ENCODE results near the gene PFKFB2. TPM values are rescaled to one million over a fixed set of nuclear protein-coding genes. Genes with fewer than 3 reads are reported as not detected.

PFKFB2 gene
- 1 to 10 TPM; 5.6 to 6.1 TPM for total RNA-seq

DNA sequence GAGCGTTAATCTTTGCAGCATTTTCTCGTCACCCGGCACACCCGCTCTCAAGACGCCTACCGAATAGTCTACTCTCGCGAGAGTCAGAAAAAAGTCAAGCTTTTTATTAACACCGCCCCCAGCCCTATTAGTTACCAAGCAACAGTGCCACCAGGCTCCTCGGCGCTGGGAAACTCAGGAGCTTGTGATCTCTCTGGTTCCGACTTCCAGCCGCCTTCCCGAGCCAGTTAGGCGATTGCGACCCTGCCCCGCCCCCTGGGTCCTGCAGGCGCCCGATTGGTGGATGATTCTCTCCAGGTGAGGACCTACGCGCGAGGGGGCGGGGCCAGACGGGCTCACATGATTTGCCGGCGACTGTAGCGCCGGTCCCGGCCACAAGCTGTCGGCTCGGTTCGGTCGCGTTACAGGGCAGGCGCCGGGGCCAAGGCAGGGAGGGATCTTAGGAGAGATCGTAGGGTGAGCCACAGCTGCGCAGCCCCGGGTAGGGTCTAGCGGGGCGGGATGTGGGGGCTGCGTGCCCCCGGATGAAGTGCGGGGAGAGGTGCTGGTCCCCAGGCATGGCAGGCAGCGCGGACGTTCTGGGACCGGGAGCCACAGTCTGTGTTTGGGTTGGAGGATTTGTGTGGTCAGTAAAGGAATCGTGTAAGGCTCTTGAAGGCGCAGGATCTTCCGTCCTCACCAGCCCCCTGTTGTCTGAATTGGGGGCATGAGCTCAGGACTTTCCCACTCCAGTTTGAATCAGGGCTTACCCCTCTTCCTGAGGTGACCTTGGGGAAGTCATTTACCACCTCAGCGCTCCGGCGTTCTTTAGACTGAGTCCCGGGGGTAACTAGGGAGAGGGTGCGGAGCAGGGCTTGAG, at the start of gene PFKFB2:
Gene PFKFB2, plus strand, starts transcription at position 365 of the 859 bp plus-strand sequence. CDS start 1,443 bp downstream, outside the sequence.
- peak within 1 kb of the TSS; percentile 81 to 94 for H3K27ac ChIP-seq
- intact Hi-C loops (cut with DNase I), result no loop called here
- DNase-seq (ENCODE audit: low spot score), result peak; percentile 100
- TF ChIP-seq CTCF (IDR thresholded peaks at IDR 0.05) (peak in 2 of 4 experiments; percentile 65), POLR2A (IDR thresholded peaks at IDR 0.05) (peak; percentile 93), POLR2AphosphoS5 (IDR thresholded peaks at IDR 0.05) (peak; percentile 96)
- H3K27me3 ChIP-seq (replicated peaks; ENCODE audit: insufficient read depth), result no peaks in the 10 kb centered on the region
- H3K4me1 ChIP-seq (replicated peaks), result no peaks in the 10 kb centered on the region
- H3K4me3 ChIP-seq, result peak within 1 kb of the TSS; percentile 41 to 66
- H3K36me3 ChIP-seq, result no peaks in the 10 kb centered on the region
- 3% methylated on average over 51 of the region's 56 CpGs for WGBS
- H3K9me3 ChIP-seq, result no peaks in the 10 kb centered on the region

GRCh38 chr1:207004931-207005830, 47.9 kb upstream of the PFKFB2 start:
- peaks cover 19% of the 10 kb centered on the region for H3K4me1 ChIP-seq (replicated peaks)
- TF ChIP-seq POLR2A (IDR thresholded peaks at IDR 0.05), result no peak
- TF ChIP-seq POLR2AphosphoS5 (IDR thresholded peaks at IDR 0.05), result peak; percentile 28
- TF ChIP-seq CTCF (IDR thresholded peaks at IDR 0.05), result peak in 3 of 4 experiments; percentile 32 to 50 (median 38)
- peak overlapping the region; percentile 26 to 72 for H3K27ac ChIP-seq
- DNase-seq (ENCODE audit: low spot score), result no peak
- WGBS, result 48% methylated on average over 9 of the region's 9 CpGs
- no peaks in the 10 kb centered on the region for H3K9me3 ChIP-seq
- intact Hi-C loops (cut with DNase I), result no loop called here
- no peaks in the 10 kb centered on the region for H3K27me3 ChIP-seq (replicated peaks; ENCODE audit: insufficient read depth)
- no peaks in the 10 kb centered on the region for H3K36me3 ChIP-seq
- H3K4me3 ChIP-seq, result no peak overlapping the region

DNA sequence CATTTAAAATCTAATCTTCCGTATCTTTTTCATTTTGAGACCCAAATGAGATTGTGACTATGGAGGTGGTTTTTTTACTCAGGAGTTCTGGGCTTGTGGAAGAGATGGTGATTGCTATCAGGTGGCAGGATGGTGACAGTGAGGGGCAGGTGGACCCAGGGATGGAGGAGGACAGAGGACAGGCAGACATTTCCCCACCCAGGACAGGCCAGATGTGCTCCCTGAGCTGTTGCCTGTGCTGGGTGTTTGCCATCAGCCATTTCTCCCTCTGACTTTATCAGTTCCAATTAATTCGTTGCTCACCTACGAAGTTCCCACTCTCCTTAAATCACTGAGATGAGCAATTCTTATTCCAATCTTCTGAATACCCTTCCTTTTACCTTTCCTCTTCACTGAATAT, 47.0 kb upstream of the PFKFB2 start:
- no peak for TF ChIP-seq POLR2AphosphoS5 (IDR thresholded peaks at IDR 0.05)
- TF ChIP-seq POLR2A (IDR thresholded peaks at IDR 0.05), result no peak
- no peak for TF ChIP-seq CTCF (IDR thresholded peaks at IDR 0.05)
- peaks cover 26% of the 10 kb centered on the region for H3K4me1 ChIP-seq (replicated peaks)
- no peaks in the 10 kb centered on the region for H3K36me3 ChIP-seq
- intact Hi-C loops (cut with DNase I), result no loop called here
- 87% methylated on average over 3 of the region's 3 CpGs for WGBS
- no peaks in the 10 kb centered on the region for H3K9me3 ChIP-seq
- H3K27ac ChIP-seq, result peak overlapping the region in 1 of 2 donors; percentile 72
- no peak for DNase-seq (ENCODE audit: low spot score)
- no peaks in the 10 kb centered on the region for H3K27me3 ChIP-seq (replicated peaks; ENCODE audit: insufficient read depth)
- H3K4me3 ChIP-seq, result no peak overlapping the region

DNA sequence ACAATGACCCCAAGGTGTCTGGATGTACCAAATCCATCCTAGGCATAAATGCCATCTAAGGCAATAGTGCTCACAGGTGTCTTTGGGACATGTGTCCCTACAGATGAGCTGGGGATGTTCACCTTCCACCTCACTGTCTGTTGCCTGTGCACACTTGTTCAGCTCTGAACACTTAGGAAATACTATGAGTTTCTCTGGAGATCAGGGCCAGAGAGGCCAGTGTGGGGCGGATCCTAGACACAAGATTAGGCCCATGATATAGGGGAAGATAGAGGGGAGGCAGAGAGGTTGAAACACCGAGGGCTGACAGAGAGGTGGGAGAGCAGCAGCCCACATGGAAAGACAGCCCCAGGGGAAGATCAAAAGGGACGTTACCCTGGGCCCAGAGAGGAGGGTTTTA, 46.2 kb upstream of the PFKFB2 start:
- DNase-seq (ENCODE audit: low spot score), result no peak
- H3K9me3 ChIP-seq, result no peaks in the 10 kb centered on the region
- intact Hi-C loops (cut with DNase I), result no loop called here
- H3K27ac ChIP-seq, result peak overlapping the region in 1 of 2 donors; percentile 21
- H3K27me3 ChIP-seq (replicated peaks; ENCODE audit: insufficient read depth), result no peaks in the 10 kb centered on the region
- WGBS, result 64% methylated on average over 3 of the region's 3 CpGs
- peaks cover 28% of the 10 kb centered on the region for H3K4me1 ChIP-seq (replicated peaks)
- TF ChIP-seq POLR2A (IDR thresholded peaks at IDR 0.05) (no peak), POLR2AphosphoS5 (IDR thresholded peaks at IDR 0.05) (no peak), CTCF (IDR thresholded peaks at IDR 0.05) (no peak)
- H3K4me3 ChIP-seq, result no peak overlapping the region
- no peaks in the 10 kb centered on the region for H3K36me3 ChIP-seq
